ENCODE measurements around the gene GULP1. TPM values are rescaled to one million over a fixed set of nuclear protein-coding genes. Genes with fewer than 3 reads are reported as not detected.
"Not testable (repeated sequence)": the region's sequence is repeated elsewhere in the genome, so short reads cannot be mapped to it uniquely, and the experiment has no call there.

The GULP1 gene
- total and polyA plus RNA-seq, 2 donors = 4.1 to 4.8 TPM

DNA sequence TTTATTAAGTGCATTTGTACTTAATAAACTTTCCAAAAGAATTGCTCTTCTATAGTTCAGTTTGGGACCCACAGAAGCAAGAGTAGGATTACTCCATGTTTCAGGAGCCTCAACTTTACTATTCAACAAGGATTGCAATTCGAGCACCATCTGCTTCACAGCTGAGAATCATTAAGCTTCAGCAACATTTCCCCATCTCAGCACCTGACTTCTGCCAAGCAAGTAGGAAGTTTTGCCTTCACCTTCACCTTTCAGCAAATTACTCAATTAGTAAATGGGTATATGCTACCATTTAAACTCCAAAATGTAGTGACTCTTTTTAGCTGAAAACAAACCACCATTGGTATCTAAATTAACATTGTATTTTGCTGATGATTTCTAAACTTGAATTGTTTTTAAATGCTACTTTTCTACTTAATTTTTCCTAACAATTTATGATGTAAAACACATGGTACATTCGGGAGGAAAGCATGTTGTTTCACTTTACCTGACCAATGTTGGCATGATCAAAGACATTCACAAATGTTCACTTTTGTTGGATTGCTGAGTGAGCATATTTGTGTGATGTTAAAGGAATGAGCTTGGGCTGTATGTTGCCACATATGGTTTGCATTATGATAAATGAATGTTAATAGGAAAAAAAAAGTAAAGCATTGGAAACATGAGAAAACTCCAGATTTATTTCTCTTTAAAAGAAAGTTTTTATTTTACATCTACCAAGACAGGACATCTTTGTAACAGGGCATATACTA lies 159.2 kb downstream of the GULP1 start:
- Histone ChIP-seq H3K27me3 (ENCODE audit: control insufficient read depth in 2 of 2, insufficient read depth in 1 of 2, low read length in 1 of 2) (no peaks in the 10 kb centered on the region), H3K36me3 (ENCODE audit: control insufficient read depth in 2 of 2, insufficient read depth in 2 of 2, low read length in 1 of 2) (no peaks in the 10 kb centered on the region), H3K4me1 (ENCODE audit: control insufficient read depth in 2 of 2, insufficient read depth in 2 of 2, low read length in 2 of 2) (no peaks in the 10 kb centered on the region), H3K4me3 (ENCODE audit: low read length in 2 of 2) (no peak overlapping the region), H3K9me3 (ENCODE audit: control insufficient read depth in 2 of 2, insufficient read depth in 1 of 2, low read length in 1 of 2) (peaks cover 0 to 3% of the 10 kb centered on the region in 2 donors), H3K27ac (ENCODE audit: low read depth in 1 of 2, low read length in 1 of 2) (no peak overlapping the region)
- no peak for DNase-seq (ENCODE audit: low read depth in 6 of 9, low spot score in 9 of 9)
- 93% methylated on average over 2 of the region's 2 CpGs for WGBS

- Histone ChIP-seq H3K4me3 (ENCODE audit: low read length in 2 of 2) (no peak overlapping the region), H3K27me3 (ENCODE audit: control insufficient read depth in 2 of 2, insufficient read depth in 1 of 2, low read length in 1 of 2) (no peaks in the 10 kb centered on the region), H3K27ac (ENCODE audit: low read depth in 1 of 2, low read length in 1 of 2) (no peak overlapping the region), H3K36me3 (ENCODE audit: control insufficient read depth in 2 of 2, insufficient read depth in 2 of 2, low read length in 1 of 2) (no peaks in the 10 kb centered on the region), H3K4me1 (ENCODE audit: control insufficient read depth in 2 of 2, insufficient read depth in 2 of 2, low read length in 2 of 2) (no peaks in the 10 kb centered on the region), H3K9me3 (ENCODE audit: control insufficient read depth in 2 of 2, insufficient read depth in 1 of 2, low read length in 1 of 2) (peaks cover 0 to 3% of the 10 kb centered on the region in 2 donors)
- DNase-seq (ENCODE audit: low read depth in 6 of 9, low spot score in 9 of 9) = no peak
- 99% methylated on average over 1 of the region's 1 CpG for WGBS
Measured at GRCh38 chr2:188452084-188452483, 160.4 kb downstream of the GULP1 start.

DNA sequence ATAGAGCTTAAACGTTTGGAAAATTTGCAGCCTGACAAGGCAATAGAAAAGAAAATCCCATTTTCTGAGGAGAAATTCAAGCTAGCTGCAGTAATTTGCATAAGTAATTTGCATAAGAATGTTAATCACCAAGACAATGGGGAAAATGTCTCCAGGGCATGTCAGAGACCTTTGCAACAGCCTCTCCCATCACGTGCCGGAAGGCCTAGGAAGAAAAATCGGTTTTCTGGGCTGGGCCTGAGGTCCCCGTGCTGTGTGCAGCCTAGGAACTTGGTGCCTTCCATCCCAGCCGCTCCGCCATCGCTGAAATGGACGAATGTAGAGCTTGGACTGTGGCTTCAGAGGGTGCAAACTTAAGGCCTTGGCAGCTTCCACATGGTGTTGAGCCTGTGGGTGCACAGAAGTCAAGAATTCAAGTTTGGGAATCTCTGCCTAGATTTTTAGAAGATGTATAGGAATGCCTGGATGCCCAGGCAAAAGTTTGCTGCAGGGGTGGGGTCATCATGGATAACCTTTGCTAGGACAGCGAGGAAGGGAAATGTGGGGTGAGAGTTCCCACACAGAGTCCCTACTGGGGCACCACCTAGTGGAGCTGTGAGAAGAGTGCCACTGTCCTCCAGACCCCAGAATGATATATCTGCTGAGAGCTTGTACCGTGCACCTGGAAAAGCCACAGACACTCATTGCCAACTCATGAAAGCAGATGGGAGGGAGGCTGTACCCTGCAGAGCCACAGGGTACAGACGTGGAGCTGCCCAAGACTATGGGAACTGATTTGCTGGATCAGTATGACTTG lies 164.6 kb downstream of the GULP1 start:
- Histone ChIP-seq H3K9me3 (ENCODE audit: control insufficient read depth in 2 of 2, insufficient read depth in 1 of 2, low read length in 1 of 2) (peaks cover 0 to 3% of the 10 kb centered on the region in 2 donors), H3K36me3 (ENCODE audit: control insufficient read depth in 2 of 2, insufficient read depth in 2 of 2, low read length in 1 of 2) (no peaks in the 10 kb centered on the region), H3K4me3 (ENCODE audit: low read length in 2 of 2) (no peak overlapping the region), H3K4me1 (ENCODE audit: control insufficient read depth in 2 of 2, insufficient read depth in 2 of 2, low read length in 2 of 2) (no peaks in the 10 kb centered on the region), H3K27me3 (ENCODE audit: control insufficient read depth in 2 of 2, insufficient read depth in 1 of 2, low read length in 1 of 2) (no peaks in the 10 kb centered on the region), H3K27ac (ENCODE audit: low read depth in 1 of 2, low read length in 1 of 2) (no peak overlapping the region)
- WGBS = 87% methylated on average over 12 of the region's 12 CpGs
- peak in 1 of 9 donors; percentile 0 for DNase-seq (ENCODE audit: low read depth in 6 of 9, low spot score in 9 of 9)

- WGBS = 91% methylated on average over 2 of the region's 2 CpGs
- Histone ChIP-seq H3K36me3 (ENCODE audit: control insufficient read depth in 2 of 2, insufficient read depth in 2 of 2, low read length in 1 of 2) (no peaks in the 10 kb centered on the region), H3K9me3 (ENCODE audit: control insufficient read depth in 2 of 2, insufficient read depth in 1 of 2, low read length in 1 of 2) (peaks cover 0 to under 1% of the 10 kb centered on the region in 2 donors), H3K4me1 (ENCODE audit: control insufficient read depth in 2 of 2, insufficient read depth in 2 of 2, low read length in 2 of 2) (no peaks in the 10 kb centered on the region), H3K27me3 (ENCODE audit: control insufficient read depth in 2 of 2, insufficient read depth in 1 of 2, low read length in 1 of 2) (no peaks in the 10 kb centered on the region), H3K4me3 (ENCODE audit: low read length in 2 of 2) (no peak overlapping the region), H3K27ac (ENCODE audit: low read depth in 1 of 2, low read length in 1 of 2) (no peak overlapping the region)
- DNase-seq (ENCODE audit: low read depth in 6 of 9, low spot score in 9 of 9) = no peak
Measured at GRCh38 chr2:188459061-188459460, 167.4 kb downstream of the GULP1 start.

DNA sequence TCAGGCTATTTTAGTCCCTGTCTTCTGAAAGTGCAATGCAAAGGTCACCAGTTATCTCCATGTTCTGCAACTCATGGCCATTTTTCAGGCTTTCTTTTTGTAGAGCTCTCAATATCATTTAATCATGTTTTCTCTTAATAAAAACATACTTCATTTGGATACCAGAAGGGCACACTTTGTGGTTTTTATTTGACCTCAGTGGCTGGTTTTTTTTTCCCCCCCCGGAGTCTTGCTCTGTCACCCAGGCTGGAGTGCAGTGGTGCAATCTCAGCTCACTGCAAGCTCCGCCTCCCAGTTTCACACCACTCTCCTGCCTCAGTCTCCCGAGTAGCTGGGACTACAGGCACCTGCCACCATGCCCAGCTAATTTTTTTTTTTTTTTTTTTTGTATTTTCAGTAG lies 174.4 kb downstream of the GULP1 start:
- DNase-seq (ENCODE audit: low read depth in 6 of 9, low spot score in 9 of 9); H3K27me3 ChIP-seq (ENCODE audit: control insufficient read depth in 2 of 2, insufficient read depth in 1 of 2, low read length in 1 of 2); H3K27ac ChIP-seq (ENCODE audit: low read depth in 1 of 2, low read length in 1 of 2); H3K4me3 ChIP-seq (ENCODE audit: low read length in 2 of 2); H3K36me3 ChIP-seq (ENCODE audit: control insufficient read depth in 2 of 2, insufficient read depth in 2 of 2, low read length in 1 of 2); H3K9me3 ChIP-seq (ENCODE audit: control insufficient read depth in 2 of 2, insufficient read depth in 1 of 2, low read length in 1 of 2); H3K4me1 ChIP-seq (ENCODE audit: control insufficient read depth in 2 of 2, insufficient read depth in 2 of 2, low read length in 2 of 2): not testable (repeated sequence)
- 92% methylated on average over 3 of the region's 3 CpGs for WGBS

- Histone ChIP-seq H3K4me1 (ENCODE audit: control insufficient read depth in 2 of 2, insufficient read depth in 2 of 2, low read length in 2 of 2) (no peaks in the 10 kb centered on the region), H3K9me3 (ENCODE audit: control insufficient read depth in 2 of 2, insufficient read depth in 1 of 2, low read length in 1 of 2) (peaks cover 0 to 3% of the 10 kb centered on the region in 2 donors), H3K4me3 (ENCODE audit: low read length in 2 of 2) (no peak overlapping the region), H3K27ac (ENCODE audit: low read depth in 1 of 2, low read length in 1 of 2) (no peak overlapping the region), H3K36me3 (ENCODE audit: control insufficient read depth in 2 of 2, insufficient read depth in 2 of 2, low read length in 1 of 2) (no peaks in the 10 kb centered on the region), H3K27me3 (ENCODE audit: control insufficient read depth in 2 of 2, insufficient read depth in 1 of 2, low read length in 1 of 2) (no peaks in the 10 kb centered on the region)
- 100% methylated on average over 1 of the region's 1 CpG for WGBS
- no peak for DNase-seq (ENCODE audit: low read depth in 6 of 9, low spot score in 9 of 9)
Measured at GRCh38 chr2:188466761-188467160, 175.1 kb downstream of the GULP1 start.

- H3K27ac ChIP-seq (ENCODE audit: low read depth in 1 of 2, low read length in 1 of 2) = no peak overlapping the region
- WGBS = 96% methylated on average over 4 of the region's 4 CpGs
- H3K9me3 ChIP-seq (ENCODE audit: control insufficient read depth in 2 of 2, insufficient read depth in 1 of 2, low read length in 1 of 2) = no peaks in the 10 kb centered on the region
- H3K36me3 ChIP-seq (ENCODE audit: control insufficient read depth in 2 of 2, insufficient read depth in 2 of 2, low read length in 1 of 2) = no peaks in the 10 kb centered on the region
- H3K4me3 ChIP-seq (ENCODE audit: low read length in 2 of 2) = no peak overlapping the region
- no peak for DNase-seq (ENCODE audit: low read depth in 6 of 9, low spot score in 9 of 9)
- no peaks in the 10 kb centered on the region for H3K4me1 ChIP-seq (ENCODE audit: control insufficient read depth in 2 of 2, insufficient read depth in 2 of 2, low read length in 2 of 2)
- H3K27me3 ChIP-seq (ENCODE audit: control insufficient read depth in 2 of 2, insufficient read depth in 1 of 2, low read length in 1 of 2) = no peaks in the 10 kb centered on the region
Measured at GRCh38 chr2:188471166-188471565, 179.5 kb downstream of the GULP1 start.

- no peaks in the 10 kb centered on the region for H3K27me3 ChIP-seq (ENCODE audit: control insufficient read depth in 2 of 2, insufficient read depth in 1 of 2, low read length in 1 of 2)
- no peaks in the 10 kb centered on the region for H3K4me1 ChIP-seq (ENCODE audit: control insufficient read depth in 2 of 2, insufficient read depth in 2 of 2, low read length in 2 of 2)
- no peaks in the 10 kb centered on the region for H3K36me3 ChIP-seq (ENCODE audit: control insufficient read depth in 2 of 2, insufficient read depth in 2 of 2, low read length in 1 of 2)
- no peaks in the 10 kb centered on the region for H3K9me3 ChIP-seq (ENCODE audit: control insufficient read depth in 2 of 2, insufficient read depth in 1 of 2, low read length in 1 of 2)
- DNase-seq (ENCODE audit: low read depth in 6 of 9, low spot score in 9 of 9) = no peak
- no peak overlapping the region for H3K4me3 ChIP-seq (ENCODE audit: low read length in 2 of 2)
- no peak overlapping the region for H3K27ac ChIP-seq (ENCODE audit: low read depth in 1 of 2, low read length in 1 of 2)
- WGBS = 85% methylated on average over 3 of the region's 3 CpGs
Measured at GRCh38 chr2:188473306-188473705, 181.6 kb downstream of the GULP1 start.

- Histone ChIP-seq H3K4me3 (ENCODE audit: low read length in 2 of 2) (no peak overlapping the region), H3K27me3 (ENCODE audit: control insufficient read depth in 2 of 2, insufficient read depth in 1 of 2, low read length in 1 of 2) (no peaks in the 10 kb centered on the region), H3K4me1 (ENCODE audit: control insufficient read depth in 2 of 2, insufficient read depth in 2 of 2, low read length in 2 of 2) (no peaks in the 10 kb centered on the region), H3K27ac (ENCODE audit: low read depth in 1 of 2, low read length in 1 of 2) (no peak overlapping the region), H3K9me3 (ENCODE audit: control insufficient read depth in 2 of 2, insufficient read depth in 1 of 2, low read length in 1 of 2) (no peaks in the 10 kb centered on the region), H3K36me3 (ENCODE audit: control insufficient read depth in 2 of 2, insufficient read depth in 2 of 2, low read length in 1 of 2) (no peaks in the 10 kb centered on the region)
- no peak for DNase-seq (ENCODE audit: low read depth in 6 of 9, low spot score in 9 of 9)
- 91% methylated on average over 2 of the region's 2 CpGs for WGBS
Measured at GRCh38 chr2:188474316-188474715, 182.6 kb downstream of the GULP1 start.

Measured in thymus (tissue), 11 donors.